Activated T-helper 1 cell treated with anti-CD3 and anti-CD28 coated beads, Interleukin-12 subunit alpha, Interleukin-12 subunit beta, Interleukin-2, Interleukin-4 antibody, amounts not matched to agents 30 ng/mL and 10 ng/mL and 1 ng/mL, durations not matched to agents 14 hours and 24 hours and 36 hours (primary cell): Measurements from ENCODE around the gene SPRY2. TPM values are rescaled to one million over a fixed set of nuclear protein-coding genes. Genes with fewer than 3 reads are reported as not detected.
A peak's percentile ranks its signal among the peaks of the same experiment; 100 is the strongest.

Experiments
- DNase-seq: peaks from one replicate; pipeline ENCODE4 v3.0.0; 2021; ENCODE audit warnings: low spot score
- H3K27ac Mint-ChIP-seq: one replicate; pipeline ENCODE4 v1.8.0; 2021; ENCODE audit warnings: mild to moderate bottlenecking, mixed read lengths
- H3K27me3 Mint-ChIP-seq: one replicate; pipeline ENCODE4 v1.8.0; 2022; ENCODE audit warnings: mild to moderate bottlenecking, moderate library complexity, mixed read lengths; ENCODE audit not compliant: insufficient read depth
- H3K36me3 Mint-ChIP-seq: one replicate; pipeline ENCODE4 v1.8.0; 2021; ENCODE audit warnings: low read depth, mixed read lengths
- H3K4me1 Mint-ChIP-seq: one replicate; pipeline ENCODE4 v1.8.0; 2021; ENCODE audit warnings: low read depth, mixed read lengths
- H3K4me3 Mint-ChIP-seq: one replicate; pipeline ENCODE4 v1.8.0; 2021; ENCODE audit warnings: mild to moderate bottlenecking, moderate library complexity, mixed read lengths
- H3K9me3 Mint-ChIP-seq: one replicate; pipeline ENCODE4 v1.8.0; 2021; ENCODE audit warnings: mixed read lengths
- intact Hi-C: fragments of 100-400 bp; cut with micrococcal nuclease; formaldehyde crosslinking; loops from one replicate; pipeline ENCODE4 v1.15.1; 2024
- total RNA-seq: library from RNA; stranded (reverse); gene quantifications from 2 replicates; pipeline ENCODE4 v1.2.3, GENCODE V29; 2022

The SPRY2 gene
- total RNA-seq, 1 donor from 2014 or later: 0.08 TPM

DNA sequence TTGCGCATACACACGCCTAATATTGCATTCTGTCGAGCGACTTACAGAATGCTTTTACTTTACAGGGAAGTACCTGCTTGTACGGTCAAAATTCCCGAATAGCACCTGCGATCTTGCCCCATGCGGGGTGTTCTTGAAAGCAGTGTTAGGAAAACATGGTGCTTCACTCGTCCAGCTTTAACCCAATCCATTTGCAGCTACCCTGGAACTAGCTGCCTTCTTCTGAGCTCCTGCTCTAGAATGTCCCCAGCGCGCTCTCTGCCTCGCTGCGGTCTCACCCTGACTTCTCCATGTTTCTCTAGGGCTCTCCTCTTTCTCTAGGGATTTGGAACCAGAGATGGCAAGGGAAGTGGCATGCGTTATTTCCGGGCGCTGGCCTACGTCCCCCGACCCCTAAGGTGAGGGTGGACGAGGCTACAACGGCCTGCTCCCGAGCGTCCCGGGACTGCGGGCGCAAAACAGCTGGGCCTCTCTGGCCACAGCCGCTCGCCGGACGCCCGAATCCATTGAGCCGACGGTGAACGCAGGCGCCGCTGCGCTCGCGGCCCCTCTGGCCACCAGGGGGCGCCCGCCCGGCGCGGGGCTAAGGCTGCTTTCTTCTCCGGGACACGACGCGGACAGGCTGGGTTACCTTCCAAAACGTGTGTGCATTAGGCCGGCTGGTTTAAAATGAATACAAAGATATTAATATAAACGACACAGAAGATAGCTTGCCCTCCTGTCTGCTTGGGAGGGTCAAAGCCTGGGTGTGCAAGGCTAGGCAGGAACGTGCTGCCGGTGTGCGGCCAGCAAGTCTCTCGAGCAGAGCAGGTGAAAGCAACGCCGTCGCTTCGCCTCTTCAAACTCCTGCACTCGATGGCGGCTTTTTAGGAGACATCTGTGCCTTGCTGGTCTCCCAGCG, 1.8 kb upstream of the SPRY2 start:
- H3K4me3 Mint-ChIP-seq: peak overlapping the region; percentile 17

DNA sequence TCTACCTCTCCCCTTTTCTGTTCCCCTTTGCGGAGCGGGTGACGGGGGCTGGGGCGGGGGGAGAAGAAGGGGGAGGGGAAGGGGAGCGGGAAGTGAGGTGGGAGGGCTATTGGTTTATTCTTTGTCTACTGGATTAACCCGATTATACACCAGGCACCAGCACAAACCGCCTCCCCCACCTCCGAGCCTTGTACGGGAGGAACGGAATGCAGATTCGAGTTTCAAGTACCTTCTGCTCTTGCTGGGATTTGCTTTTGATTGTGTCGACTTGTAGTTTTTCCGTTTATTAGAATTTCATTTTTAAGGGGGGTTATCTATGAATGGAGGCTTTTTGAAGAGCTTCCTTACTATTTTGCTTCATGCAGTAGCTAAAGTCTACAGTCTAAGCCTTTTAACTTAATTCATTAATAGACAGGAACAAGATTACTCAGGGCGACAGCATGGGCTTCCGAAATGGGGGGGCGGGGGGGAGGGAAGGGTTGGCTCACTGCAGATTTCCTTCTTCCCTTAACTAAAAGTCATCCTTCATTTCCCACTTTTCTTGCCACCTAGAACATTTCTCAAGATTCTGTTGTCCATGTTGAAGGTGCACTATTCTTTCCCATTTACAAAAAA, 937 bp upstream of the SPRY2 start:
- H3K36me3 Mint-ChIP-seq: no peaks in the 10 kb centered on the region
- H3K4me1 Mint-ChIP-seq: peaks cover 18% of the 10 kb centered on the region
- peak overlapping the region; percentile 39 for H3K4me3 Mint-ChIP-seq
- intact Hi-C loops: loop anchor here (2.0 to 5.0 kb wide), 2 partner anchors 675 to 1745 kb away; no protein-coding TSS in a partner anchor
- DNase-seq: no peak
- no peaks in the 10 kb centered on the region for H3K9me3 Mint-ChIP-seq
- H3K27ac Mint-ChIP-seq: no peak overlapping the region
- peaks cover 52% of the 10 kb centered on the region for H3K27me3 Mint-ChIP-seq

More for the DNA sequence above, 1.8 kb upstream of the SPRY2 start:
- peak; percentile 56 for DNase-seq
- intact Hi-C loops: loop anchor here (2.0 to 5.0 kb wide), 2 partner anchors 674 to 1745 kb away; no protein-coding TSS in a partner anchor
- Mint-ChIP-seq H3K4me1 (peaks cover 18% of the 10 kb centered on the region), H3K27me3 (peaks cover 45% of the 10 kb centered on the region), H3K9me3 (no peaks in the 10 kb centered on the region), H3K36me3 (no peaks in the 10 kb centered on the region), H3K27ac (no peak overlapping the region)

DNA sequence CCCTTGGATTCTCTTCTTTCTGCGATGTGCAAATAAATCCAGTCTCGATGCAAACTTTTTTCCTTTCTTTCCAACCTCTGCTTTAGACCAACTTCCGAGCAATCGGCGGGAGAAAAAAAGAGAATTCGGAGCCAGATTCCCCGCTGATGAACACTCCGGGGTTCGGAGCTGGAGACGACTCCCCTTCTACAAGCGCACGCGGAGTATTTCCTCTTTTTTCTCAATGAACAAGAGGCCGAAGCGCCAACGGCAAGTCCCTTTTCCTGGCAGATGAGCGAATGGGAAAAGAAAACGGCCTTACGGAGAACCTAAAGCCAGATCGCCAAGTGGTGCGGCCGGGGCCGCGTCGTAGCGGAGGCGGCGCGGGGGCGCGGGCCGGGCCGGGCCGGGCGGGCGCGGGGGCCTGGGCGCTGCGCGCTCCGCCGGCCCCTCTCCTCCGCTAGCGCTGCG, 250 bp downstream of the SPRY2 start:
- Mint-ChIP-seq H3K36me3 (no peaks in the 10 kb centered on the region), H3K4me1 (peaks cover 18% of the 10 kb centered on the region), H3K9me3 (no peaks in the 10 kb centered on the region), H3K27me3 (peaks cover 56% of the 10 kb centered on the region), H3K27ac (no peak overlapping the region), H3K4me3 (peak overlapping the region; percentile 74)
- intact Hi-C loops: loop anchor here (5.0 kb wide), 1 partner anchor 1743 kb away; no protein-coding TSS in a partner anchor
- DNase-seq: no peak

DNA sequence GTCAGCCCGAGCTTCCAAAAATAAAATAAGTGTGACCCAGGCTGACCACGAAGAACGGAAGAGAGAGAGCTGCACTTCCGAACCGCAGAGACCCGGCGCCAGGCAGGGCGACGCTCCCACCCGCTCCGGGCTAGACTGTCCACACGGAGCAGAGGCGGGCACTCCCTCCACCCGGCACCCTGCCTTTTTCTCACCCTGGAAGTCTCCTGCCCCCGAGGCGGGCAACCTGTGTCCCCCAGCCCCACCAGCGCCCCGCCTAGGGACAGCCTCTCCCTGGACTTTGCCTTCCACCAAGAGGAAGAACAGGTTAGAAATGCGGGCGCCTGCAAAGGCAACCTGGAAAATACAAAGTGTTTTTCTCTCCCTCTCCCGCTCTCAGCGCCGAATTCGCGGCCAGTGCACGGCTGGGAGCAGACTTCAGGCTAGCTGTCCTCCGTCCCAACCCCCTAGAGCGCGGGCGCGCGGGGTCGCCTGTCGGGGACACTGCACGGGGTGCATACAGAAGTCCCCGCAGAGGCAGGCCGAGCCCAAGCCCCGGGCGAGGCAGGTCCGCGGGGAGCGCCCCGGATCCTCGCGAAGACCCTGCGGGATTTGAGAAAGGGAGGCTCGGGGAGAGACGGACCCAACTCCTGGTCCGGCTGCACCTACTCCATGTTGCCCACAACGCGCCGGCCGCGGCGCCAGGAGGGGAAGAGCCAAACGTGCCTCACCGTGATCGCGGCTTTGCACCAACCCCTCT, 845 bp downstream of the SPRY2 start:
- DNase-seq: no peak
- Mint-ChIP-seq H3K4me1 (peaks cover 18% of the 10 kb centered on the region), H3K4me3 (peak overlapping the region; percentile 74), H3K27ac (no peak overlapping the region), H3K27me3 (peaks cover 51% of the 10 kb centered on the region), H3K36me3 (no peaks in the 10 kb centered on the region), H3K9me3 (no peaks in the 10 kb centered on the region)
- intact Hi-C loops: loop anchor here (1.0 to 10.0 kb wide), 3 partner anchors 292 to 1743 kb away; partner anchors contain the start of gene RBM26

DNA sequence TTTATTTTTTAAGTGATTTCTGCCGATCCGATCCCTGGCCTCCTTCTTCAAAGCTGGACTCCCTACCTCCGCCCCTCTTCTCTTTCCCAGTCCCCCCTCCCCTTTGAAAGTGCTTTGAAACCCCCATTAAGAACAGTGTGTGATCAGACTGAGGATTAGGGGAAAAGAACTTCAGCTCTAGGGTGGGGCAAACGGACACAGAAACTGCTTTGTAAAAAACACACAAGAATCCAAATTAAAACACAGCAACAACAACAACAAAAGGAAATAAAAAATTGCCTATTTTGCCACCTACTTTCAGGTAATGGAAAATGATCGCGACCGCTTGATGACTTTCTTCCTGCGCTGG, 1.4 kb downstream of the SPRY2 start:
- no peak overlapping the region for H3K27ac Mint-ChIP-seq
- DNase-seq: no peak
- peaks cover 47% of the 10 kb centered on the region for H3K27me3 Mint-ChIP-seq
- intact Hi-C loops: loop anchor here (1.0 to 10.0 kb wide), 2 partner anchors 291 to 935 kb away; partner anchors contain the start of gene RBM26
- H3K9me3 Mint-ChIP-seq: no peaks in the 10 kb centered on the region
- no peak overlapping the region for H3K4me3 Mint-ChIP-seq
- no peaks in the 10 kb centered on the region for H3K36me3 Mint-ChIP-seq
- peaks cover 18% of the 10 kb centered on the region for H3K4me1 Mint-ChIP-seq

DNA sequence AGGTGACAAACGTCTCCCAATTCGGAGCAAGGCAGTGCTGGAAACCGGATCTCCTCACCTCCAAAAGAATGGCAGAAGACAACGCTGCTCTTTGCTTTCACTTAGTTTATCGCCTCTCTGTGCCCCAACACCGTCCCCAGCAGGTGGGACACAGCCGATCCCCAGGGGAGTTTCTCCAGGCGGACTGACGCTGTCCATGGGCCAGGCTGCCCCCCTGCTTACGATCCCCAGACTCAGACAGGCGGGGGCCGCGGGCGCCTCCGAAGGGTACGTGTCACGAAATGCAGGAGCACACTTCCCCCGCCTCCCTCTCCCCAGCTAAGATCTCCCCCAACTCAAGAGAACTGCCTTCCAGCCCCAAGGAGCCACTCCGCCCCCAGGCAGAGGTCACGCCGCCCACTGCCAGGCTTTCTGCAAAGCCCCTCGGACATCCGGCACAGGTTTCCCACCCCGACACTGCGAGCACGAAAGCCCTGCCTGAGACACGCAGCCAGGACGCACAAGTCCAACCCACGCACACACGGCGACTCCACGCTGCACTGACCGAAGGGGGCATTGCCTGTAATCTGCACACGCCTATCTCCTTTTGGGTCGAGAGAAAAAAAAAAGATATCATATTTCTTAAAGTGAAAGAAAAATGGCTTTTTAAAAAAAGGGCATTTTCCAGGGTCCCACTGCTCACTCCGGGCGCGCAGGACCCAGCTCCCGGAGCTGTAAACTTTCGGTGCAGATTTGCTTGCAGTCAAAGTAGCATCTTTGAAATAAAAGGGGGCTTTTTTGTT, 2.0 kb downstream of the SPRY2 start:
- Mint-ChIP-seq H3K4me1 (peaks cover 18% of the 10 kb centered on the region), H3K27ac (no peak overlapping the region), H3K36me3 (no peaks in the 10 kb centered on the region), H3K9me3 (no peaks in the 10 kb centered on the region), H3K4me3 (no peak overlapping the region), H3K27me3 (peaks cover 44% of the 10 kb centered on the region)
- no peak for DNase-seq
- intact Hi-C loops: loop anchor here (1.0 to 10.0 kb wide), 2 partner anchors 291 to 934 kb away; partner anchors contain the start of gene RBM26

DNA sequence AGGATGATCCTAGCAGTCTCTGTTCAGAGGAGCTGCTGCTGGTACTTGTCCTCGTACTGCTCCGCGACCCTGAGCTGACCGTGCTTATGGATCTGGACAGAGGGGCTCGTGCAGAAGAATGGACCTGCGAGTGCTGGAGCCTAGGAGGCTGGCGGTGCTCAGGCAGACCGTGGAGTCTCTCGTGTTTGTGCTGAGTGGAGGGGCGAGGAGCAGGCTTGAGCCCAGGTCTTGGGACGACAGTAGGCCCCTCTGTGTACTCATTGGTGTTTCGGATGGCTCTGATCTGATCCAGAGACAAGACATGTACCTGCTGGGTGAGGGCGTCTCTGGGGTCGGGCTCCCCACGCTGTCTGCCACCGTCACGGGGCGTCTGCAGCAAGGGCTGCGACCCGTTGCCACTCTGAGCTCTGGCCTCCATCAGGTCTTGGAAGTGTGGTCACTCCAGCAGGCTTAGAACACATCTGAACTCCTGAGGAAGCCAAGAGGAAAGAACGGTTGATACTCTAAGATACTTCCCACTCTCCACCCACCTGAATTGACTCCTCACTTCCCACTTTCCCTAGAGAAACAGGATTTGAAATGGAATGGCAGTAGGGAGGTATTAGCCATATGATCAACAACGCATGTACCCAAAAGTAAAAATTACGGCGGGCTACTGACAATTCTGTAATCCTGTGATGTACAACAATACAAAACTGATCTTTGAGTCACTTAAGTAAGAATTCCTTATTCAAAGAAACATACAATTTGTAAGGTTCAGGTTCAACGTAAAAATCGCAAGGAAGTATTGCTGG, 3.4 kb downstream of the SPRY2 start:
- H3K4me3 Mint-ChIP-seq: no peak overlapping the region
- intact Hi-C loops: loop anchor here (10.0 kb wide), 1 partner anchor 933 kb away; the partner anchor contains the start of gene RBM26
- H3K9me3 Mint-ChIP-seq: no peaks in the 10 kb centered on the region
- no peak for DNase-seq
- H3K27ac Mint-ChIP-seq: no peak overlapping the region
- peaks cover 29% of the 10 kb centered on the region for H3K27me3 Mint-ChIP-seq
- H3K36me3 Mint-ChIP-seq: no peaks in the 10 kb centered on the region
- peaks cover 8% of the 10 kb centered on the region for H3K4me1 Mint-ChIP-seq

DNA sequence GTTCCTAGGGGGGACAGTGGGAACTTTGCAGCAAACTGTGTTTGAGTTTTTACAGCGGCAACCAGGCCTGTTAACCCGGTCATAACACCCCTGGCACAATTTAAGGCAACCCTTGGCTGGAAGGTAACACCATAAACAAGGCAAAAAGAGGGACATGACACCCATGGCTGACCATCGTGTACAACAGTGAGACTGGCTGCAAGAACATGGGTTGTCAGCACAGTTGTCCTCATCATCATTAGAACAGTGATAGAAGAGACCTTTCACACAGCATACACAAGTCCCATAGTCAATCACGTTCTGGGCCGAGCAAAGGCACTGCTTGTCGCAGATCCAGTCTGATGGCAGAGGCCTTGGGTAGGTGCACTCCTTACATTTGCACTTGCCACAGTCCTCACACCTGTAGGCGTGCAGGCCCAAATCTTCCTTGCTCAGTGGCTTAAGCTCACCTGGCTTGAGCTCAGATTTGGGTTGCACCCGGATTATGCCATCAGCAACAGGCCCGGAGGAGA, 4.1 kb downstream of the SPRY2 start:
- no peak for DNase-seq
- peaks cover 3% of the 10 kb centered on the region for H3K4me1 Mint-ChIP-seq
- no peak overlapping the region for H3K4me3 Mint-ChIP-seq
- H3K9me3 Mint-ChIP-seq: no peaks in the 10 kb centered on the region
- peaks cover 24% of the 10 kb centered on the region for H3K27me3 Mint-ChIP-seq
- intact Hi-C loops: loop anchor here (10.0 kb wide), 1 partner anchor 932 kb away; the partner anchor contains the start of gene RBM26
- H3K36me3 Mint-ChIP-seq: no peaks in the 10 kb centered on the region
- H3K27ac Mint-ChIP-seq: no peak overlapping the region

DNA sequence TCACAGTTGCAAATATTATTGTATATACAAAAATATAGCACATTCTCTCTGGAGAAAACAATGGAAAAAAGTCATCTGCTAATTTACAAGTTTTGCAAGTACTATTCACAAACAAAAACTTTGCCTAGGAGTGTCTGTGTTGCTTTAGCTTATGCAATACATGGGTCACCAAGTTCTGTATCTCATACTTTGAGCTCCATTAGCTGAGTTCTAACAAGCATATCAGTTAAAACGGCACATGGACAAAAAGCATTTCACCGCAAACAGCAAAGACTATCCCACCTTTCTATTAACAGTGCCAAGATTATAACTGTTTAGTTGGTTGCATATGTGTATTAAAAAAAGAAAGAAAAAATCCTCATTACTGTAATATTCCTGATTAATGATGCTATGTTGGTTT, 4.6 kb downstream of the SPRY2 start:
- H3K27me3 Mint-ChIP-seq: peaks cover 25% of the 10 kb centered on the region
- H3K27ac Mint-ChIP-seq: no peak overlapping the region
- H3K4me1 Mint-ChIP-seq: no peaks in the 10 kb centered on the region
- intact Hi-C loops: loop anchor here (10.0 kb wide), 1 partner anchor 932 kb away; the partner anchor contains the start of gene RBM26
- H3K4me3 Mint-ChIP-seq: no peak overlapping the region
- DNase-seq: no peak
- no peaks in the 10 kb centered on the region for H3K36me3 Mint-ChIP-seq
- H3K9me3 Mint-ChIP-seq: no peaks in the 10 kb centered on the region

DNA sequence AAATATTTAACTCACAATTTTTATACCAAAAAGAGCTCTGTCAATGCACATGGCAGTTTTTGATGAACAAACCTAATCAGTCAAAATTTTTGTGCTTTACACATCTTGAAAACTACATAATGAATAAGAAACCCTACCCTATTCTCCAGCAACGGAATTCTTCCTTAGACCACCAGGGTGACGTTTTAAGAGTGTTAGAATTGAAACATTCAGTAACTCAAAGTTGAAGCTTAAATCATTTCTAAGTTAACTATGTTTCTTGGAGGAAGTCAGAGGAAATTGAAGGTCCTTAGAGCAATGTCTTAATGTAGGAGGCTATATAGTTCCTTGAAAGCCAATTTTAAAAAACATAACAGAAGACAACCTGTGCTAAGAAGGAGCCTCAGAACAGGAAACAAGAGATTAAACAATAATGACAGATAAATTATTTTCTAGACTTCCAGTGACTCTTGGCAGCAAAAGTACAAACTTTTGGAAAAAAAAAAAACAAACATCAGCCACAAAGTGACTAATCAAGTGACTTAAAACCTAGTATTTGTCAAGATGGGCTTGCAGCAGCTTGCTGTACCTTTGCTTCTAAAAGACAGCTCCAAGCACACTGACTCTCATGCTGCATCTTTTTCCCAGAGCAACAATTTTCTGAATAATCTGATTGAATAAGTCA, 6.2 kb downstream of the SPRY2 start:
- H3K4me1 Mint-ChIP-seq: no peaks in the 10 kb centered on the region
- intact Hi-C loops: loop anchor here (10.0 kb wide), 1 partner anchor 930 kb away; the partner anchor contains the start of gene RBM26

DNA sequence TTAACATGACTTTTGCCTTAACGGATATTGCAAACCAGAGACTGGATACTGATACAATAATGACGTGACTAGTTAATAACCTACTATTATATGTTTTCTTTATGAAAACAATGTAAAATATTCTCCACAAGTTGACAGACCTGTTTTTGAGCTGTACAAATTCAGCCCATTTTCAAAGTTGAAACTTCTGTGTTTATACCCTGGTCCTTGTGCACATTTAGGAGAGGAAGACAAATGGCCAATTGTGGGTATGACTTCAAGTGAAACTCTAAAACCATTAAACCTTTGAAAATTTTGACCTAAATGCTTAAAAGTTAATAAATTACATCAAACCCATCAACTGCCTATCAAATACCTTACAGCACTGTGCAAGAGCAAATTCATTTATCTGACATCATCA, 8.9 kb downstream of the SPRY2 start:
- Mint-ChIP-seq H3K9me3 (no peaks in the 10 kb centered on the region), H3K36me3 (no peaks in the 10 kb centered on the region), H3K27ac (no peak overlapping the region), H3K27me3 (peaks cover 11% of the 10 kb centered on the region), H3K4me3 (no peak overlapping the region), H3K4me1 (no peaks in the 10 kb centered on the region)
- no peak for DNase-seq
- intact Hi-C loops: loop anchor here (10.0 kb wide), 1 partner anchor 927 kb away; the partner anchor contains the start of gene RBM26

More for the DNA sequence above, 6.2 kb downstream of the SPRY2 start:
- peaks cover 16% of the 10 kb centered on the region for H3K27me3 Mint-ChIP-seq
- no peaks in the 10 kb centered on the region for H3K9me3 Mint-ChIP-seq
- no peaks in the 10 kb centered on the region for H3K36me3 Mint-ChIP-seq
- no peak for DNase-seq
- H3K27ac Mint-ChIP-seq: no peak overlapping the region
- no peak overlapping the region for H3K4me3 Mint-ChIP-seq
